Measurements from ENCODE around the gene CCDC73.

DNA sequence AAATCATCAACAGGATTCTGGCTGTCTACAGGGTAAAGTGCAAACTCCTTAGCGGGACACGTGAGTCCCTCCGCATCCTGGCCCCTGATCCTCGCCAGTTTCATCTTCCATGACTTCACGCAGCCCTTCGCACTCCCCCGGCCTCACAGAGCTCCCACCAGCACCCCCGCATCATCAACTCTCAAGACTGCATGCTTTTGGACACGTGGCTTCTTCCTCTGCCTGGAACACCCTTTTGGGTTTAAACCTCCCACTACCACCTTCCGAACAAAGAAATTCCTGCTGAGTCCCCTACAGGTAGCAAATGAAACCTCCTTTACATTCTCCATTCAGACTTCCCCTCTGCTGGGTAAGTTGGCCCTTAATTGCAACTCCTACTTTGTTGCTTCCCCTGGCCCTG lies 223.4 kb downstream of the CCDC73 start:
- TF ChIP-seq POLR2A (IDR thresholded peaks at IDR 0.05; ENCODE audit: low read depth, low read length) (no peak), TAF1 (IDR thresholded peaks at IDR 0.05; ENCODE audit: borderline replicate concordance, low read depth, low read length) (no peak)
